ENCODE data around the gene ENDOV. TPM values are rescaled to one million over a fixed set of nuclear protein-coding genes. Genes with fewer than 3 reads are reported as not detected.

ENDOV gene
- polyA plus RNA-seq, 1 donor = 30.8 TPM

GRCh38 chr17:80442323-80442659, 27.3 kb downstream of the ENDOV start:
- no peak for DNase-seq
- H3K4me1 ChIP-seq (ENCODE audit: control insufficient read depth, insufficient read depth, low read length) = no peaks in the 10 kb centered on the region
- no peaks in the 10 kb centered on the region for H3K9me3 ChIP-seq (ENCODE audit: control insufficient read depth, low read depth, low read length)
- no peaks in the 10 kb centered on the region for H3K27me3 ChIP-seq (ENCODE audit: control insufficient read depth, insufficient read depth, low read length)
- no peak overlapping the region for H3K4me3 ChIP-seq (ENCODE audit: low read length)
- H3K36me3 ChIP-seq (ENCODE audit: control insufficient read depth, insufficient read depth, low read length) = no peaks in the 10 kb centered on the region
- no peak overlapping the region for H3K27ac ChIP-seq (ENCODE audit: low read length)
- WGBS (ENCODE audit: insufficient coverage, low lambda C conversion rate) = no CpG with 5 or more reads among the region's 12 CpGs

GRCh38 chr17:80442764-80443163, 27.8 kb downstream of the ENDOV start:
- no peak for DNase-seq
- H3K27ac ChIP-seq (ENCODE audit: low read length) = no peak overlapping the region
- 83% methylated on average over 2 of the region's 4 CpGs for WGBS (ENCODE audit: insufficient coverage, low lambda C conversion rate)
- H3K36me3 ChIP-seq (ENCODE audit: control insufficient read depth, insufficient read depth, low read length) = no peaks in the 10 kb centered on the region
- H3K27me3 ChIP-seq (ENCODE audit: control insufficient read depth, insufficient read depth, low read length) = no peaks in the 10 kb centered on the region
- H3K4me3 ChIP-seq (ENCODE audit: low read length) = no peak overlapping the region
- no peaks in the 10 kb centered on the region for H3K4me1 ChIP-seq (ENCODE audit: control insufficient read depth, insufficient read depth, low read length)
- no peaks in the 10 kb centered on the region for H3K9me3 ChIP-seq (ENCODE audit: control insufficient read depth, low read depth, low read length)

GRCh38 chr17:80443498-80443897, 28.5 kb downstream of the ENDOV start:
- no peak for DNase-seq

DNA sequence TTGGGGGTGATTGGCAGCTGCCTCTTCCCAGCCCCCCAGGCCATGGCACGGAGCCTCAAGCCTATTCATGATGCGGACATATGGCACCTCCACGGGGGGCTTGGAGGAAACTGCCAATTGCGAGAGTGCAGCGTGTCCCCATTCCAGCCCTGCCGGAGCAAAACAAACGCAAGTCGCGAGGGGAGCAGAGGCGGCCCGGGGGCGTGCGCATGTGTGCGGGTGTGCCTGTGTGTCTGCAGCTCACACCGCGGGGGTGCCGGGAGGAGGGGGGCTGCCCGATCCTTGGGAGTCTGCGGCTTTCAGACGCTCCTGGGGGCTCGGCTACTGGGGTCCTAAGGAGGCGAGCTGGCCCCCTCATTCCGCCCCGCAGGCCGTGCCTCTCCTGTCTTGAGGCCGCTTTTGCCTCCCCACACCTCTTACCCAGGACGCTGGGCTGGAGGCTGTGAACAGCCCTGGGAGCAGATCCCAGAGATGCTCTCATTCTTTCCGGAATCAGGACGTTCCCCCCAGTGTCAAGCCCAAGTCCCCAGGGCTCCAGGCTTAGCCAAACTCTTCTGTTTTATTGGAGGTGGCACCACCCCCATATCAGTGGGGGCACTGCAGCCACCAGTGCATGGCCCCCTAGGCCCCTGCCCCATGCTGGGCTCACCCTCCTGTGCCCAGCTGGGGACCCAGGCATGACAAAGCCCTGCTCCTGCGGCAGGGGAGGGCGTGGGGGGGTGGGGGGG, 29.1 kb downstream of the ENDOV start:
- no peak for DNase-seq
- H3K4me3 ChIP-seq (ENCODE audit: low read length) = no peak overlapping the region
- no peaks in the 10 kb centered on the region for H3K9me3 ChIP-seq (ENCODE audit: control insufficient read depth, low read depth, low read length)
- H3K36me3 ChIP-seq (ENCODE audit: control insufficient read depth, insufficient read depth, low read length) = no peaks in the 10 kb centered on the region
- H3K4me1 ChIP-seq (ENCODE audit: control insufficient read depth, insufficient read depth, low read length) = no peaks in the 10 kb centered on the region
- H3K27ac ChIP-seq (ENCODE audit: low read length) = no peak overlapping the region
- no peaks in the 10 kb centered on the region for H3K27me3 ChIP-seq (ENCODE audit: control insufficient read depth, insufficient read depth, low read length)
- WGBS (ENCODE audit: insufficient coverage, low lambda C conversion rate) = no CpG with 5 or more reads among the region's 31 CpGs

More at GRCh38 chr17:80443498-80443897, 28.5 kb downstream of the ENDOV start:
- no peaks in the 10 kb centered on the region for H3K36me3 ChIP-seq (ENCODE audit: control insufficient read depth, insufficient read depth, low read length)
- H3K9me3 ChIP-seq (ENCODE audit: control insufficient read depth, low read depth, low read length) = no peaks in the 10 kb centered on the region
- no CpG with 5 or more reads among the region's 12 CpGs for WGBS (ENCODE audit: insufficient coverage, low lambda C conversion rate)
- H3K27me3 ChIP-seq (ENCODE audit: control insufficient read depth, insufficient read depth, low read length) = no peaks in the 10 kb centered on the region
- H3K4me1 ChIP-seq (ENCODE audit: control insufficient read depth, insufficient read depth, low read length) = no peaks in the 10 kb centered on the region
- no peak overlapping the region for H3K27ac ChIP-seq (ENCODE audit: low read length)
- H3K4me3 ChIP-seq (ENCODE audit: low read length) = no peak overlapping the region

DNA sequence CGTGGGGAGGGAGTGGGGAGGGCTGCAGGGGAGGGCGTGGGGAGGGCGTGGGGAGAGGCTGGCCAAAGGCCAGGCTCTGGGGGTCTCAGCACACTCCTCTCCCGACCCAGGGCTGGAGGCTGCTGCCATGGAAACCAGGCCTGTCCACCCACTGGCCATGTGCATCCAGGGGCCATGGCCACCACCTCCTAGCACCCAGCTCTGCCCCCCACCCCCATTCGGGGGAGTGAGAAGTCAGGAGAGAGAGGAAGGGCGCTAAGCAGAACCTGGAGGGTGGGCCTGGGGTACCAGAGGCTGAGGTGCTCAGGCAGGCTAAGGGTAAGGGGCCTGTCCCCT, 29.6 kb downstream of the ENDOV start:
- no peaks in the 10 kb centered on the region for H3K36me3 ChIP-seq (ENCODE audit: control insufficient read depth, insufficient read depth, low read length)
- no peak overlapping the region for H3K27ac ChIP-seq (ENCODE audit: low read length)
- no peak overlapping the region for H3K4me3 ChIP-seq (ENCODE audit: low read length)
- no peaks in the 10 kb centered on the region for H3K27me3 ChIP-seq (ENCODE audit: control insufficient read depth, insufficient read depth, low read length)
- no peak for DNase-seq
- H3K4me1 ChIP-seq (ENCODE audit: control insufficient read depth, insufficient read depth, low read length) = no peaks in the 10 kb centered on the region
- WGBS (ENCODE audit: insufficient coverage, low lambda C conversion rate) = no CpG with 5 or more reads among the region's 6 CpGs
- H3K9me3 ChIP-seq (ENCODE audit: control insufficient read depth, low read depth, low read length) = no peaks in the 10 kb centered on the region

DNA sequence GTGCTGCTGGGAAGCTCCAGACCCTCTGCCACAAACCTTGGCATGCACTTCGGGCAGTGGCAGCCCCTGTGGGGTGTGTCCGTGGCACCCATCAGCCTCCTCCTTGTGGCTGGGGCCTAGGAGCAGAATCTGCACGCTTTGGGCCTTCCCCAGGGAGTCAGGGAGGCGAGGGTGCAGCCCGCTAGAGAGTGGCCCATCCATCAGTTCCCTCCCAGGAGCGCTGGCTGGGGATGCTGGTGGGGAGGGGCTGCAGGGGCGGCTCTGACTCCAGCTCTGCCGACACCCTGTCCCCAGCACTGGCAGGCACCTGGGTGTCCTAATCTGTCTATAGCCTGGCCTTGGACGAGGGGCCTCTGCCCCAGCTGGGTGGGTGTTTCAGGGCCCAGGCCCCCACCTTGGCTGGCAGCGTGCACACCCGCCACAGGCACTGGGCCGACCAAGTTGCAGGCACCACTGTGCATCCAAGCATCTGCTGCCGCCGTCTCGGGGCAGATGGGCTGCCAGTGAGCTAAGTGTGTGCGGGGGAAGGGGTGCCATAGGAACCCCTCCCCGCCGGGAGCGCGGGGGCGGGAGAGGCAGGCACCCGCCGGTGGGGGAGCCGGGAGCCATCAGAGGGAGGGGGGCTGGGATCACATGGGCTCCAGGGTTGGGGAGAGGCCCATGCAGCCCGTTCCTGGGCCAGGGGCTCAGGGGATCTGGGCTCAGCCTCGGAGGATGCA, 30.2 kb downstream of the ENDOV start:
- H3K27ac ChIP-seq (ENCODE audit: low read length) = no peak overlapping the region
- no peak overlapping the region for H3K4me3 ChIP-seq (ENCODE audit: low read length)
- H3K9me3 ChIP-seq (ENCODE audit: control insufficient read depth, low read depth, low read length) = no peaks in the 10 kb centered on the region
- DNase-seq = no peak
- no CpG with 5 or more reads among the region's 26 CpGs for WGBS (ENCODE audit: insufficient coverage, low lambda C conversion rate)
- H3K36me3 ChIP-seq (ENCODE audit: control insufficient read depth, insufficient read depth, low read length) = no peaks in the 10 kb centered on the region
- H3K27me3 ChIP-seq (ENCODE audit: control insufficient read depth, insufficient read depth, low read length) = no peaks in the 10 kb centered on the region
- H3K4me1 ChIP-seq (ENCODE audit: control insufficient read depth, insufficient read depth, low read length) = no peaks in the 10 kb centered on the region

GRCh38 chr17:80445726-80446110, 30.8 kb downstream of the ENDOV start:
- Histone ChIP-seq H3K27me3 (ENCODE audit: control insufficient read depth, insufficient read depth, low read length) (no peaks in the 10 kb centered on the region), H3K4me3 (ENCODE audit: low read length) (no peak overlapping the region), H3K9me3 (ENCODE audit: control insufficient read depth, low read depth, low read length) (no peaks in the 10 kb centered on the region), H3K27ac (ENCODE audit: low read length) (no peak overlapping the region), H3K36me3 (ENCODE audit: control insufficient read depth, insufficient read depth, low read length) (no peaks in the 10 kb centered on the region), H3K4me1 (ENCODE audit: control insufficient read depth, insufficient read depth, low read length) (no peaks in the 10 kb centered on the region)
- no peak for DNase-seq
- no CpG with 5 or more reads among the region's 10 CpGs for WGBS (ENCODE audit: insufficient coverage, low lambda C conversion rate)

- Histone ChIP-seq H3K27me3 (ENCODE audit: control insufficient read depth, insufficient read depth, low read length) (no peaks in the 10 kb centered on the region), H3K9me3 (ENCODE audit: control insufficient read depth, low read depth, low read length) (no peaks in the 10 kb centered on the region), H3K27ac (ENCODE audit: low read length) (no peak overlapping the region), H3K36me3 (ENCODE audit: control insufficient read depth, insufficient read depth, low read length) (no peaks in the 10 kb centered on the region), H3K4me1 (ENCODE audit: control insufficient read depth, insufficient read depth, low read length) (no peaks in the 10 kb centered on the region), H3K4me3 (ENCODE audit: low read length) (no peak overlapping the region)
- WGBS (ENCODE audit: insufficient coverage, low lambda C conversion rate) = 50% methylated on average over 1 of the region's 12 CpGs
- DNase-seq = no peak
Observed at GRCh38 chr17:80446645-80447405, 31.9 kb downstream of the ENDOV start.

GRCh38 chr17:80447790-80448189, 32.8 kb downstream of the ENDOV start:
- Histone ChIP-seq H3K4me1 (ENCODE audit: control insufficient read depth, insufficient read depth, low read length) (no peaks in the 10 kb centered on the region), H3K9me3 (ENCODE audit: control insufficient read depth, low read depth, low read length) (no peaks in the 10 kb centered on the region), H3K36me3 (ENCODE audit: control insufficient read depth, insufficient read depth, low read length) (no peaks in the 10 kb centered on the region), H3K4me3 (ENCODE audit: low read length) (no peak overlapping the region), H3K27me3 (ENCODE audit: control insufficient read depth, insufficient read depth, low read length) (no peaks in the 10 kb centered on the region), H3K27ac (ENCODE audit: low read length) (no peak overlapping the region)
- DNase-seq = no peak
- no CpG with 5 or more reads among the region's 4 CpGs for WGBS (ENCODE audit: insufficient coverage, low lambda C conversion rate)

GRCh38 chr17:80449194-80449929, 34.4 kb downstream of the ENDOV start:
- no peak for DNase-seq
- no peaks in the 10 kb centered on the region for H3K36me3 ChIP-seq (ENCODE audit: control insufficient read depth, insufficient read depth, low read length)
- no peaks in the 10 kb centered on the region for H3K9me3 ChIP-seq (ENCODE audit: control insufficient read depth, low read depth, low read length)
- no CpG with 5 or more reads among the region's 27 CpGs for WGBS (ENCODE audit: insufficient coverage, low lambda C conversion rate)
- no peaks in the 10 kb centered on the region for H3K27me3 ChIP-seq (ENCODE audit: control insufficient read depth, insufficient read depth, low read length)
- H3K4me3 ChIP-seq (ENCODE audit: low read length) = no peak overlapping the region
- peaks cover 4% of the 10 kb centered on the region for H3K4me1 ChIP-seq (ENCODE audit: control insufficient read depth, insufficient read depth, low read length)
- H3K27ac ChIP-seq (ENCODE audit: low read length) = no peak overlapping the region
